Mesenchymal stem cell (in vitro differentiated cells and primary cell): ENCODE data around the gene PPP1R9A.

Source experiments
- DNase-seq: peaks from one replicate; pipeline ENCODE4 v3.0.0-alpha.2; 2013
- H2AFZ ChIP-seq: one replicate; pipeline ENCODE4 v1.6.1; 2013; ENCODE audit warnings: low read depth, mild to moderate bottlenecking, control low read depth, inconsistent platforms, low read length, moderate library complexity
- H2AK5ac ChIP-seq: 2 replicates; pipeline ENCODE4 v1.6.1; 2013; ENCODE audit warnings: low read length, moderate library complexity, mild to moderate bottlenecking, inconsistent platforms; ENCODE audit not compliant: severe bottlenecking
- H2BK120ac ChIP-seq: one replicate; pipeline ENCODE4 v1.6.1; 2013; ENCODE audit warnings: low read depth, mild to moderate bottlenecking, inconsistent platforms, low read length, moderate library complexity
- H2BK12ac ChIP-seq, 2 experiments: one replicate each; pipeline ENCODE4 v1.6.1; 2013; ENCODE audit warnings: inconsistent platforms in 2 of 2, low read length in 2 of 2, mild to moderate bottlenecking in 2 of 2, moderate library complexity in 2 of 2, control low read depth in 1 of 2
- H2BK15ac ChIP-seq: one replicate; pipeline ENCODE4 v1.6.1; 2013; ENCODE audit warnings: mild to moderate bottlenecking, low read depth, inconsistent platforms; ENCODE audit not compliant: poor library complexity, severe bottlenecking
- H2BK5ac ChIP-seq: 2 replicates; pipeline ENCODE4 v1.6.1; 2013; ENCODE audit warnings: low read depth, mild to moderate bottlenecking, low read length, control low read depth, inconsistent platforms; ENCODE audit not compliant: poor library complexity, severe bottlenecking
- H3K14ac ChIP-seq, 2 experiments: one replicate each; pipeline ENCODE4 v1.6.1; 2013; ENCODE audit warnings: inconsistent platforms in 2 of 2, low read length in 2 of 2, control low read depth in 1 of 2, mild to moderate bottlenecking in 1 of 2, moderate library complexity in 1 of 2
- H3K18ac ChIP-seq, 2 experiments: one replicate each; pipeline ENCODE4 v1.6.1; 2013; ENCODE audit warnings: inconsistent platforms in 2 of 2, low read length in 2 of 2, control low read depth in 1 of 2, low read depth in 1 of 2, mild to moderate bottlenecking in 1 of 2
- H3K23ac ChIP-seq, 2 experiments: one replicate each; pipeline ENCODE4 v1.6.1; 2013; ENCODE audit warnings: inconsistent platforms in 2 of 2, low read length in 2 of 2, mild to moderate bottlenecking in 2 of 2, moderate library complexity in 2 of 2, control low read depth in 1 of 2
- H3K27ac ChIP-seq: 2 replicates; pipeline ENCODE4 v1.5.1; 2013; ENCODE audit warnings: mild to moderate bottlenecking, moderate library complexity, low read length, control low read depth, inconsistent platforms; ENCODE audit not compliant: poor library complexity, severe bottlenecking
- H3K27me3 ChIP-seq, 2 experiments: 2 replicates each; pipeline versions ENCODE4 v1.6.1 to v1.7.0; 2013; ENCODE audit warnings: low read length in 2 of 2, mild to moderate bottlenecking in 2 of 2, moderate library complexity in 2 of 2, control low read depth in 1 of 2, inconsistent platforms in 1 of 2; ENCODE audit not compliant: control insufficient read depth in 1 of 2, insufficient read depth in 1 of 2
- H3K36me3 ChIP-seq, 2 experiments: 2 replicates each; pipeline versions ENCODE4 v1.6.1 to v1.7.0; 2013; ENCODE audit warnings: low read length in 2 of 2, control low read depth in 1 of 2, inconsistent platforms in 1 of 2, low read depth in 1 of 2, mild to moderate bottlenecking in 1 of 2; ENCODE audit not compliant: insufficient read depth in 2 of 2, control insufficient read depth in 1 of 2
- H3K4ac ChIP-seq, 2 experiments: one replicate each; pipeline ENCODE4 v1.6.1; 2013; ENCODE audit warnings: inconsistent platforms in 2 of 2, low read length in 2 of 2, mild to moderate bottlenecking in 2 of 2, moderate library complexity in 2 of 2, control low read depth in 1 of 2, low read depth in 1 of 2
- H3K4me1 ChIP-seq: 2 replicates; pipeline ENCODE4 v1.6.1; 2013; ENCODE audit warnings: low read depth, low read length, control low read depth; ENCODE audit not compliant: control insufficient read depth, insufficient read depth
- H3K4me2 ChIP-seq: 2 replicates; pipeline ENCODE4 v1.6.1; 2013; ENCODE audit warnings: low read length, mild to moderate bottlenecking, inconsistent platforms; ENCODE audit not compliant: poor library complexity, severe bottlenecking
- H3K4me3 ChIP-seq, 2 experiments: 2 replicates each; pipeline versions ENCODE4 v1.5.1 to v1.7.0; 2013; ENCODE audit warnings: low read length in 2 of 2, mild to moderate bottlenecking in 2 of 2, control low read depth in 1 of 2, low read depth in 1 of 2; ENCODE audit not compliant: insufficient read depth in 1 of 2
- H3K79me1 ChIP-seq: replicated peaks from 2 replicates; pipeline ENCODE4 v1.6.1; 2013; ENCODE audit warnings: mild to moderate bottlenecking, control low read depth, low read length, inconsistent platforms; ENCODE audit not compliant: poor library complexity, severe bottlenecking
- H3K9ac ChIP-seq: 2 replicates; pipeline ENCODE4 v1.7.0; 2013; ENCODE audit warnings: mild to moderate bottlenecking, low read length, moderate library complexity
- H3K9me3 ChIP-seq: 2 replicates; pipeline ENCODE4 v1.7.0; 2013; ENCODE audit warnings: mild to moderate bottlenecking, low read length; ENCODE audit not compliant: control insufficient read depth
- H4K8ac ChIP-seq: one replicate; pipeline ENCODE4 v1.6.1; 2013; ENCODE audit warnings: inconsistent platforms, mild to moderate bottlenecking, low read length, moderate library complexity
- H4K91ac ChIP-seq: one replicate; pipeline ENCODE4 v1.6.1; 2013; ENCODE audit warnings: mild to moderate bottlenecking, low read length, inconsistent platforms
- WGBS: methylation state at CpG from one replicate; pipeline ENCODE4 v1.1.7; 2013; ENCODE audit warnings: mixed read lengths; 5-methylcytosine and 5-hydroxymethylcytosine counted together

PPP1R9A gene

GRCh38 chr7:95095966-95096540 lies 188.7 kb downstream of the PPP1R9A start:
- H3K9me3 ChIP-seq: no peaks in the 10 kb centered on the region
- no peak overlapping the region for H3K4me2 ChIP-seq
- no peak overlapping the region for H2AK5ac ChIP-seq
- H2BK15ac ChIP-seq: no peak overlapping the region
- DNase-seq: no peak
- H3K27ac ChIP-seq: no peak overlapping the region
- H3K18ac ChIP-seq: no peak overlapping the region
- no peak overlapping the region for H4K91ac ChIP-seq
- no peak overlapping the region for H3K4me3 ChIP-seq
- H2BK12ac ChIP-seq: no peak overlapping the region
- no peak overlapping the region for H3K9ac ChIP-seq
- no peak overlapping the region for H3K23ac ChIP-seq
- H2AFZ ChIP-seq: no peak overlapping the region
- H3K79me1 ChIP-seq: peaks cover 12% of the 10 kb centered on the region
- H2BK5ac ChIP-seq: no peak overlapping the region
- no peaks in the 10 kb centered on the region for H3K36me3 ChIP-seq
- H3K14ac ChIP-seq: no peak overlapping the region
- peaks cover 1% of the 10 kb centered on the region for H3K4me1 ChIP-seq
- no peak overlapping the region for H3K4ac ChIP-seq
- no peak overlapping the region for H2BK120ac ChIP-seq
- no peak overlapping the region for H4K8ac ChIP-seq
- no peaks in the 10 kb centered on the region for H3K27me3 ChIP-seq

GRCh38 chr7:95097291-95097690 lies 189.9 kb downstream of the PPP1R9A start:
- Histone ChIP-seq H3K18ac (no peak overlapping the region), H3K4ac (no peak overlapping the region), H3K4me2 (no peak overlapping the region), H2AK5ac (no peak overlapping the region), H3K36me3 (no peaks in the 10 kb centered on the region), H4K8ac (no peak overlapping the region), H2BK120ac (no peak overlapping the region), H2BK5ac (no peak overlapping the region), H2AFZ (no peak overlapping the region), H3K27ac (no peak overlapping the region), H3K27me3 (no peaks in the 10 kb centered on the region), H2BK15ac (no peak overlapping the region), H3K4me3 (no peak overlapping the region), H3K14ac (no peak overlapping the region), H2BK12ac (no peak overlapping the region), H3K4me1 (peaks cover 2% of the 10 kb centered on the region), H3K23ac (no peak overlapping the region), H3K9me3 (no peaks in the 10 kb centered on the region), H3K79me1 (peaks cover 12% of the 10 kb centered on the region), H3K9ac (no peak overlapping the region), H4K91ac (no peak overlapping the region)
- 100% methylated on average over 1 of the region's 3 CpGs for WGBS
- no peak for DNase-seq

- no peak for DNase-seq
- Histone ChIP-seq H3K9ac (no peak overlapping the region), H4K8ac (no peak overlapping the region), H3K18ac (no peak overlapping the region), H3K4me2 (no peak overlapping the region), H3K23ac (no peak overlapping the region), H2BK12ac (no peak overlapping the region), H3K79me1 (peaks cover 12% of the 10 kb centered on the region), H3K4ac (no peak overlapping the region), H3K4me3 (no peak overlapping the region), H3K27me3 (no peaks in the 10 kb centered on the region), H3K4me1 (peaks cover 3% of the 10 kb centered on the region), H3K27ac (no peak overlapping the region), H3K9me3 (no peaks in the 10 kb centered on the region), H2BK15ac (no peak overlapping the region), H2BK120ac (no peak overlapping the region), H2AFZ (no peak overlapping the region), H3K14ac (no peak overlapping the region), H2BK5ac (no peak overlapping the region), H4K91ac (no peak overlapping the region), H3K36me3 (no peaks in the 10 kb centered on the region), H2AK5ac (no peak overlapping the region)
- 100% methylated on average over 1 of the region's 2 CpGs for WGBS
These were observed 190.5 kb downstream of the PPP1R9A start for GRCh38 chr7:95097851-95098250.

- Histone ChIP-seq H2BK12ac (no peak overlapping the region), H3K4me1 (peaks cover 3% of the 10 kb centered on the region), H2BK5ac (no peak overlapping the region), H2AK5ac (no peak overlapping the region), H3K18ac (no peak overlapping the region), H2BK15ac (no peak overlapping the region), H3K79me1 (peaks cover 9% of the 10 kb centered on the region), H3K23ac (no peak overlapping the region), H3K4me2 (no peak overlapping the region), H3K9me3 (no peaks in the 10 kb centered on the region), H4K91ac (no peak overlapping the region), H2AFZ (no peak overlapping the region), H3K36me3 (no peaks in the 10 kb centered on the region), H2BK120ac (no peak overlapping the region), H3K9ac (no peak overlapping the region), H3K4me3 (no peak overlapping the region), H3K27me3 (no peaks in the 10 kb centered on the region), H4K8ac (no peak overlapping the region), H3K4ac (no peak overlapping the region), H3K14ac (no peak overlapping the region), H3K27ac (no peak overlapping the region)
- no peak for DNase-seq
- 0% methylated on average over 1 of the region's 1 CpG for WGBS
These were observed 191.7 kb downstream of the PPP1R9A start for GRCh38 chr7:95099106-95099505.
